HepG2 (cell line): ENCODE measurements around the gene SF3A2. TPM values are rescaled to one million over a fixed set of nuclear protein-coding genes. Genes with fewer than 3 reads are reported as not detected.

Experiments used
- ARHGAP35 ChIP-seq: sonication (generic); formaldehyde crosslinking; IDR thresholded peaks from 2 replicates; pipeline ENCODE4 v1.9.0; 2022; ENCODE audit warnings: mild to moderate bottlenecking, inconsistent platforms, moderate library complexity, missing genetic modification reagents, borderline replicate concordance
- ESRRA ChIP-seq: sonication (generic); formaldehyde crosslinking; IDR thresholded peaks from 2 replicates; pipeline ENCODE4 v1.5.1; 2020; ENCODE audit warnings: mild to moderate bottlenecking, low read depth, missing genetic modification reagents
- GATAD2A ChIP-seq: IDR thresholded peaks from 2 replicates; pipeline ENCODE4 v1.6.1; 2016
- GMEB1 ChIP-seq: sonication (generic); formaldehyde crosslinking; IDR thresholded peaks from 2 replicates; pipeline ENCODE4 v1.5.1; 2020; ENCODE audit warnings: missing genetic modification reagents, mild to moderate bottlenecking, borderline replicate concordance
- HDAC2 ChIP-seq: sonication (generic); formaldehyde crosslinking; IDR thresholded peaks from 2 replicates; pipeline ENCODE4 v1.4.0; 2020; ENCODE audit warnings: missing genetic modification reagents
- HNF4A ChIP-seq: sonication (generic); formaldehyde crosslinking; IDR thresholded peaks from 2 replicates; pipeline ENCODE4 v1.4.0; 2020; ENCODE audit warnings: missing genetic modification reagents
- KLF6 ChIP-seq: IDR thresholded peaks from 2 replicates; pipeline ENCODE4 v1.8.0; 2016; ENCODE audit warnings: missing biosample characterization, missing genetic modification reagents
- NR2C2 ChIP-seq: sonication (generic); formaldehyde crosslinking; IDR thresholded peaks from 2 replicates; pipeline ENCODE4 v1.4.0; 2020; ENCODE audit warnings: missing genetic modification reagents, mild to moderate bottlenecking, moderate library complexity, borderline replicate concordance
- PHB2 ChIP-seq: fragments of 450-650 bp; IDR thresholded peaks from 2 replicates; pipeline ENCODE4 v1.6.1; 2018; ENCODE audit not compliant: partially characterized antibody
- POLR2G ChIP-seq: fragments of 200-400 bp; formaldehyde crosslinking; IDR thresholded peaks from 2 replicates; pipeline ENCODE4 v1.6.1; 2018; ENCODE audit warnings: mild to moderate bottlenecking, low read depth, low read length, moderate library complexity
- SMARCE1 ChIP-seq: fragments of 450-650 bp; IDR thresholded peaks from 2 replicates; pipeline ENCODE4 v1.6.1; 2017; ENCODE audit warnings: borderline replicate concordance
- SPEN ChIP-seq: sonication (generic); formaldehyde crosslinking; IDR thresholded peaks from 2 replicates; pipeline ENCODE4 v1.5.1; 2020; ENCODE audit warnings: low read depth, mild to moderate bottlenecking, missing genetic modification reagents
- TBX2 ChIP-seq: sonication (generic); formaldehyde crosslinking; IDR thresholded peaks from 2 replicates; pipeline ENCODE4 v1.5.0; 2020; ENCODE audit warnings: missing genetic modification reagents, mild to moderate bottlenecking, borderline replicate concordance
- TGIF2 ChIP-seq: IDR thresholded peaks from 2 replicates; pipeline ENCODE4 v1.6.1; 2016; ENCODE audit warnings: control low read depth, missing compliant biosample characterization
- ZBED4 ChIP-seq: sonication (generic); formaldehyde crosslinking; IDR thresholded peaks from 2 replicates; pipeline ENCODE4 v1.4.0; 2020; ENCODE audit warnings: missing genetic modification reagents, borderline replicate concordance
- ZBTB20 ChIP-seq: sonication (generic); formaldehyde crosslinking; IDR thresholded peaks from 2 replicates; pipeline ENCODE4 v1.8.1; 2023; ENCODE audit warnings: missing genetic modification reagents, low read depth, mild to moderate bottlenecking, borderline replicate concordance
- ZNF121 ChIP-seq: sonication (generic); formaldehyde crosslinking; IDR thresholded peaks from 2 replicates; pipeline ENCODE4 v1.5.0; 2020; ENCODE audit warnings: mild to moderate bottlenecking, missing genetic modification reagents
- ZNF264 ChIP-seq: sonication (generic); formaldehyde crosslinking; IDR thresholded peaks from 2 replicates; pipeline ENCODE4 v1.4.0; 2020; ENCODE audit warnings: missing genetic modification reagents
- ZNF598 ChIP-seq: sonication (generic); formaldehyde crosslinking; IDR thresholded peaks from 2 replicates; pipeline ENCODE4 v1.5.1; 2020; ENCODE audit warnings: mild to moderate bottlenecking, missing genetic modification reagents, borderline replicate concordance
- ZNF607 ChIP-seq: sonication (generic); formaldehyde crosslinking; IDR thresholded peaks from 2 replicates; pipeline ENCODE4 v1.5.1; 2020; ENCODE audit warnings: missing genetic modification reagents, mild to moderate bottlenecking, borderline replicate concordance
- ZNF704 ChIP-seq: sonication (generic); formaldehyde crosslinking; IDR thresholded peaks from 2 replicates; pipeline ENCODE4 v1.8.1; 2023; ENCODE audit warnings: mild to moderate bottlenecking, inconsistent platforms, moderate library complexity, missing genetic modification reagents, borderline replicate concordance
- polyA plus RNA-seq, 8 experiments: library from polyadenylated mRNA; depleted of rRNA in 3 of 8; stranded (reverse) in 7 of 8; unstranded in 1 of 8; fragments of >200 nt; fragmentation: Illumina TruSeq in 4 of 8; extraction: Trizol in 4 of 8; gene quantifications; 2 replicates each; pipeline versions ENCODE4 v1.2.1 to v1.2.3, GENCODE V29; 2011 to 2016; ENCODE audit warnings: low read depth in 4 of 8, missing spikeins in 1 of 8, mixed read lengths in 1 of 8; ENCODE audit not compliant: insufficient read depth in 1 of 8
- total RNA-seq, 5 experiments: library from RNA; depleted of rRNA; stranded (reverse); fragments of >200 nt; fragmentation: Illumina TruSeq; extraction: Trizol; gene quantifications; 2 replicates each; pipeline ENCODE4 v1.2.3, GENCODE V29; 2016; ENCODE audit warnings: low read depth in 1 of 5

SF3A2 gene
- total and polyA plus RNA-seq, 2 of the 13 experiments (the other 11 are each of a cell fraction or from before 2014, with no cell fraction given) = 8.6 to 8.8 TPM

DNA sequence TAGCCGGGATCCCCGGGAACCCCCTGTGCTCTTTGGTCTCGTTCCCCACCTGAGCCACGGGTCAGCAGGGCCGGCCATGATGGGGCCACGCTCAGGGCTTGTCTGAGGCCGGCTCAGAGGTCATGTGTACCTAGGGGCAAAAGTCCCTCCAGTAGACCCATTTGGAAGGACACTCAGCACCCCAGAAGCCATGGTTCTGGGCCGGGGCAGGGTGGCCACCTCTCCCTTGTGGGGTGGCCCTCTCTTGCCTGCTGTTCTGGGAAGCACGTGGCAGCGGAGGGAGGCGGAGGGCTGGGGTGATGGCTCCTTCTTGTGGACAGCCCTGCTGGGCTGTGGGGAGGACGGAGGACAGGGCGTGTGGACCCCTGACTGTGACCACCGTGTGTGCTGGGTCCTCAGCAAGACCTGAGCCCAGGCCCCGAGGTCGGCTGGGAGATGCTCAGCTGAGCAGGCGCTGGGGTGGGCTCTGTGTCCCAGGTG is 51.8 kb downstream of the SF3A2 start (continued):
- peak; percentile 86 for TF ChIP-seq ESRRA (CRISPR knock-in tag)
- TF ChIP-seq ZNF264 = no peak
- TF ChIP-seq ARHGAP35 (CRISPR knock-in tag) = peak; percentile 61; the same call in 1 of the 2 replicates
- TF ChIP-seq TGIF2 (CRISPR knock-in tag) = no peak
- TF ChIP-seq PHB2 = no peak
- TF ChIP-seq ZNF121 = no peak
- TF ChIP-seq ZNF704 (CRISPR knock-in tag) = 0 out of 2 replicates have a peak, but pooled peaks have one; percentile 22
- TF ChIP-seq GMEB1 (CRISPR knock-in tag) = no peak
- TF ChIP-seq ZNF598 (CRISPR knock-in tag) = 0 out of 2 replicates have a peak, but pooled peaks have one; percentile 33
- no peak for TF ChIP-seq SMARCE1
- TF ChIP-seq ZBED4 (CRISPR knock-in tag) = peak; percentile 67; the same call in 1 of the 2 replicates
- peak; percentile 54; the same call in 1 of the 2 replicates for TF ChIP-seq NR2C2 (CRISPR knock-in tag)
- TF ChIP-seq SPEN (CRISPR knock-in tag) = peak; percentile 73; the same call in 1 of the 2 replicates
- peak; percentile 81 for TF ChIP-seq HNF4A (CRISPR knock-in tag)
- TF ChIP-seq GATAD2A = 0 out of 2 replicates have a peak, but pooled peaks have one; percentile 43
- TF ChIP-seq TBX2 (CRISPR knock-in tag) = peak; percentile 65
- TF ChIP-seq KLF6 (CRISPR knock-in tag) = 0 out of 2 replicates have a peak, but pooled peaks have one; percentile 29
- no peak for TF ChIP-seq POLR2G
- TF ChIP-seq ZNF607 = 0 out of 2 replicates have a peak, but pooled peaks have one; percentile 53
- TF ChIP-seq ZBTB20 (CRISPR knock-in tag) = peak; percentile 65; the same call in 1 of the 2 replicates
- peak; percentile 28; the same call in 1 of the 2 replicates for TF ChIP-seq HDAC2 (CRISPR knock-in tag)
